ENCODE results near the gene ATP4B.

ATP4B gene

GRCh38 chr13:113669755-113670341 is 11.8 kb upstream of the ATP4B start:
- no peaks in the 10 kb centered on the region for H3K79me1 ChIP-seq (ENCODE audit: low read length)
- no peak overlapping the region for H3K14ac ChIP-seq (ENCODE audit: low read length)
- H3K4me3 ChIP-seq (ENCODE audit: low read depth, low read length): no peak overlapping the region
- no peak overlapping the region for H4K8ac ChIP-seq (ENCODE audit: low read depth, low read length)
- H3K4me2 ChIP-seq (ENCODE audit: low read length): no peak overlapping the region
- no peaks in the 10 kb centered on the region for H3K4me1 ChIP-seq (ENCODE audit: control insufficient read depth in 1 of 2, insufficient read depth in 2 of 2, low read length in 2 of 2)
- no peak for DNase-seq
- H2AK5ac ChIP-seq (ENCODE audit: low read length): no peak overlapping the region
- H2BK12ac ChIP-seq (ENCODE audit: low read length): no peak overlapping the region
- no peak overlapping the region for H2BK120ac ChIP-seq (ENCODE audit: insufficient read depth, low read length, poor library complexity)
- H3K27me3 ChIP-seq (ENCODE audit: insufficient read depth, low read length): no peaks in the 10 kb centered on the region
- no peak overlapping the region for H3K9ac ChIP-seq (ENCODE audit: low read length)
- no peak overlapping the region for H3K18ac ChIP-seq (ENCODE audit: low read length)
- H3K36me3 ChIP-seq (ENCODE audit: control insufficient read depth in 1 of 2, insufficient read depth in 2 of 2, low read length in 2 of 2): no peaks in the 10 kb centered on the region
- H4K12ac ChIP-seq (ENCODE audit: low read depth, low read length): no peak overlapping the region
- no CpG with 5 or more reads among the region's 21 CpGs for WGBS (ENCODE audit: extremely low coverage, insufficient coverage, insufficient read length)
- no peak overlapping the region for H2BK5ac ChIP-seq (ENCODE audit: low read depth, low read length, poor library complexity)
- H3K23ac ChIP-seq (ENCODE audit: low read length): no peak overlapping the region
- peaks cover 7% of the 10 kb centered on the region for H3K9me3 ChIP-seq (ENCODE audit: insufficient read depth, low read depth, low read length)
- H3K4ac ChIP-seq (ENCODE audit: low read depth, low read length): no peak overlapping the region
- H3K27ac ChIP-seq (ENCODE audit: low read depth, low read length): no peak overlapping the region
- no peak overlapping the region for H4K91ac ChIP-seq (ENCODE audit: low read depth, low read length)
- no peaks in the 10 kb centered on the region for H3K79me2 ChIP-seq (ENCODE audit: control insufficient read depth, insufficient read depth, low read length, poor library complexity)
- no peak overlapping the region for H2AFZ ChIP-seq (ENCODE audit: insufficient read depth, low read length, poor library complexity)

- no peak overlapping the region for H2BK120ac ChIP-seq (ENCODE audit: insufficient read depth, low read length, poor library complexity)
- H3K9ac ChIP-seq (ENCODE audit: low read length): no peak overlapping the region
- H3K79me2 ChIP-seq (ENCODE audit: control insufficient read depth, insufficient read depth, low read length, poor library complexity): no peaks in the 10 kb centered on the region
- no peaks in the 10 kb centered on the region for H3K27me3 ChIP-seq (ENCODE audit: insufficient read depth, low read length)
- no peak overlapping the region for H2AK5ac ChIP-seq (ENCODE audit: low read length)
- H3K18ac ChIP-seq (ENCODE audit: low read length): no peak overlapping the region
- H3K4me1 ChIP-seq (ENCODE audit: control insufficient read depth in 1 of 2, insufficient read depth in 2 of 2, low read length in 2 of 2): no peaks in the 10 kb centered on the region
- H3K23ac ChIP-seq (ENCODE audit: low read length): no peak overlapping the region
- H3K9me3 ChIP-seq (ENCODE audit: insufficient read depth, low read depth, low read length): peaks cover 7% of the 10 kb centered on the region
- H3K4ac ChIP-seq (ENCODE audit: low read depth, low read length): no peak overlapping the region
- no peak overlapping the region for H2AFZ ChIP-seq (ENCODE audit: insufficient read depth, low read length, poor library complexity)
- no peaks in the 10 kb centered on the region for H3K36me3 ChIP-seq (ENCODE audit: control insufficient read depth in 1 of 2, insufficient read depth in 2 of 2, low read length in 2 of 2)
- H4K12ac ChIP-seq (ENCODE audit: low read depth, low read length): no peak overlapping the region
- WGBS (ENCODE audit: extremely low coverage, insufficient coverage, insufficient read length): no CpG with 5 or more reads among the region's 13 CpGs
- no peak overlapping the region for H4K8ac ChIP-seq (ENCODE audit: low read depth, low read length)
- H3K4me2 ChIP-seq (ENCODE audit: low read length): no peak overlapping the region
- no peak overlapping the region for H4K91ac ChIP-seq (ENCODE audit: low read depth, low read length)
- H2BK12ac ChIP-seq (ENCODE audit: low read length): no peak overlapping the region
- no peak overlapping the region for H3K4me3 ChIP-seq (ENCODE audit: low read depth, low read length)
- no peak overlapping the region for H3K27ac ChIP-seq (ENCODE audit: low read depth, low read length)
- no peak overlapping the region for H3K14ac ChIP-seq (ENCODE audit: low read length)
- no peak overlapping the region for H2BK5ac ChIP-seq (ENCODE audit: low read depth, low read length, poor library complexity)
- DNase-seq: no peak
- H3K79me1 ChIP-seq (ENCODE audit: low read length): no peaks in the 10 kb centered on the region
Measured at GRCh38 chr13:113669231-113669754, 11.3 kb upstream of the ATP4B start.

- Histone ChIP-seq H3K23ac (ENCODE audit: low read length) (no peak overlapping the region), H3K79me1 (ENCODE audit: low read length) (no peaks in the 10 kb centered on the region), H3K79me2 (ENCODE audit: control insufficient read depth, insufficient read depth, low read length, poor library complexity) (no peaks in the 10 kb centered on the region), H3K18ac (ENCODE audit: low read length) (no peak overlapping the region), H3K27me3 (ENCODE audit: insufficient read depth, low read length) (no peaks in the 10 kb centered on the region), H2AFZ (ENCODE audit: insufficient read depth, low read length, poor library complexity) (no peak overlapping the region), H3K36me3 (ENCODE audit: control insufficient read depth in 1 of 2, insufficient read depth in 2 of 2, low read length in 2 of 2) (no peaks in the 10 kb centered on the region), H3K4me1 (ENCODE audit: control insufficient read depth in 1 of 2, insufficient read depth in 2 of 2, low read length in 2 of 2) (no peaks in the 10 kb centered on the region), H3K4me2 (ENCODE audit: low read length) (no peak overlapping the region), H3K9ac (ENCODE audit: low read length) (no peak overlapping the region), H2BK5ac (ENCODE audit: low read depth, low read length, poor library complexity) (no peak overlapping the region), H3K27ac (ENCODE audit: low read depth, low read length) (no peak overlapping the region), H4K91ac (ENCODE audit: low read depth, low read length) (no peak overlapping the region), H4K8ac (ENCODE audit: low read depth, low read length) (no peak overlapping the region), H2BK12ac (ENCODE audit: low read length) (no peak overlapping the region), H3K9me3 (ENCODE audit: insufficient read depth, low read depth, low read length) (peaks cover 7% of the 10 kb centered on the region), H2AK5ac (ENCODE audit: low read length) (no peak overlapping the region), H3K4ac (ENCODE audit: low read depth, low read length) (no peak overlapping the region), H3K4me3 (ENCODE audit: low read depth, low read length) (peak overlapping the region; percentile 37), H4K12ac (ENCODE audit: low read depth, low read length) (no peak overlapping the region), H2BK120ac (ENCODE audit: insufficient read depth, low read length, poor library complexity) (no peak overlapping the region), H3K14ac (ENCODE audit: low read length) (no peak overlapping the region)
- no peak for DNase-seq
- no CpG with 5 or more reads among the region's 24 CpGs for WGBS (ENCODE audit: extremely low coverage, insufficient coverage, insufficient read length)
Measured at GRCh38 chr13:113668491-113668971, 10.5 kb upstream of the ATP4B start.

- no peaks in the 10 kb centered on the region for H3K4me1 ChIP-seq (ENCODE audit: control insufficient read depth in 1 of 2, insufficient read depth in 2 of 2, low read length in 2 of 2)
- H3K9ac ChIP-seq (ENCODE audit: low read length): no peak overlapping the region
- H4K12ac ChIP-seq (ENCODE audit: low read depth, low read length): no peak overlapping the region
- H2BK5ac ChIP-seq (ENCODE audit: low read depth, low read length, poor library complexity): no peak overlapping the region
- H3K27me3 ChIP-seq (ENCODE audit: insufficient read depth, low read length): no peaks in the 10 kb centered on the region
- no peak overlapping the region for H2AK5ac ChIP-seq (ENCODE audit: low read length)
- DNase-seq: no peak
- H3K18ac ChIP-seq (ENCODE audit: low read length): no peak overlapping the region
- peaks cover 7% of the 10 kb centered on the region for H3K9me3 ChIP-seq (ENCODE audit: insufficient read depth, low read depth, low read length)
- no peak overlapping the region for H3K4ac ChIP-seq (ENCODE audit: low read depth, low read length)
- H3K14ac ChIP-seq (ENCODE audit: low read length): no peak overlapping the region
- no peak overlapping the region for H3K23ac ChIP-seq (ENCODE audit: low read length)
- no peak overlapping the region for H2BK120ac ChIP-seq (ENCODE audit: insufficient read depth, low read length, poor library complexity)
- H3K36me3 ChIP-seq (ENCODE audit: control insufficient read depth in 1 of 2, insufficient read depth in 2 of 2, low read length in 2 of 2): no peaks in the 10 kb centered on the region
- no peak overlapping the region for H4K8ac ChIP-seq (ENCODE audit: low read depth, low read length)
- no peak overlapping the region for H2AFZ ChIP-seq (ENCODE audit: insufficient read depth, low read length, poor library complexity)
- H2BK12ac ChIP-seq (ENCODE audit: low read length): no peak overlapping the region
- H3K79me2 ChIP-seq (ENCODE audit: control insufficient read depth, insufficient read depth, low read length, poor library complexity): no peaks in the 10 kb centered on the region
- no peak overlapping the region for H3K27ac ChIP-seq (ENCODE audit: low read depth, low read length)
- H4K91ac ChIP-seq (ENCODE audit: low read depth, low read length): no peak overlapping the region
- no peak overlapping the region for H3K4me3 ChIP-seq (ENCODE audit: low read depth, low read length)
- no peak overlapping the region for H3K4me2 ChIP-seq (ENCODE audit: low read length)
- no CpG with 5 or more reads among the region's 29 CpGs for WGBS (ENCODE audit: extremely low coverage, insufficient coverage, insufficient read length)
- H3K79me1 ChIP-seq (ENCODE audit: low read length): no peaks in the 10 kb centered on the region
Measured at GRCh38 chr13:113667771-113668490, 9.9 kb upstream of the ATP4B start.
